Esophagus squamous epithelium (tissue), 5 donors: ENCODE measurements around the gene HSPG2. TPM values are rescaled to one million over a fixed set of nuclear protein-coding genes. Genes with fewer than 3 reads are reported as not detected.

ENCODE experiments used
- DNase-seq: peaks from one replicate; lab custom pipeline; 2025; lab: John Stamatoyannopoulos, UW
- H3K27ac ChIP-seq, 4 donors: fragments of 200-600 bp; sonication (generic); one replicate each; pipeline ENCODE4 v1.5.1; 2016 to 2019; ENCODE audit warnings: mild to moderate bottlenecking in 1 of 4
- H3K27me3 ChIP-seq, 4 donors: fragments of 200-600 bp; sonication (generic); 1 replicate in 3 of 4; 2 replicates in 1 of 4; pipeline versions ENCODE4 v1.5.1 to v1.6.0; 2017 to 2021; ENCODE audit warnings: antibody characterized with exemption in 1 of 4
- H3K36me3 ChIP-seq, 3 donors: fragments of 200-600 bp; sonication (generic); one replicate each; pipeline ENCODE4 v1.5.1; 2016 to 2019
- H3K4me1 ChIP-seq, 3 donors: fragments of 200-600 bp; sonication (generic); one replicate each; pipeline ENCODE4 v1.5.1; 2017 to 2019
- H3K4me3 ChIP-seq, 4 donors: fragments of 200-600 bp; sonication (generic); 1 replicate in 3 of 4; 2 replicates in 1 of 4; pipeline ENCODE4 v1.5.1; 2016 to 2019; ENCODE audit warnings: mild to moderate bottlenecking in 2 of 4, moderate library complexity in 1 of 4
- H3K9me3 ChIP-seq, 3 donors: fragments of 200-600 bp; sonication (generic); one replicate each; pipeline ENCODE4 v1.5.1; 2016 to 2019
- POLR2A ChIP-seq, 4 donors: fragments of 450-650 bp; IDR thresholded peaks; one replicate each; pipeline ENCODE4 v1.6.1; 2017; ENCODE audit warnings: antibody characterized with exemption in 4 of 4, mild to moderate bottlenecking in 4 of 4, moderate library complexity in 3 of 4
- WGBS, 2 donors: methylation state at CpG; one replicate each; pipeline ENCODE4 v1.1.5; 2018; 5-methylcytosine and 5-hydroxymethylcytosine counted together
- intact Hi-C: fragments of 100-400 bp; cut with DNase I; formaldehyde crosslinking; loops from one replicate; pipeline ENCODE4 v1.15.0; 2022
- total RNA-seq, 4 donors: library from RNA; depleted of rRNA; stranded (reverse); fragments of >200 nt; gene quantifications; one replicate each; pipeline ENCODE4 v1.1.0, GENCODE V29; 2016
- TF ChIP-seq, protein P1 (sequence below), 6 experiments: fragments of 450-650 bp in 4 of 6; fragments of 200-600 bp in 2 of 6; sonication (generic) in 2 of 6; IDR thresholded peaks; one replicate each; pipeline ENCODE4 v1.5.1; 2016 to 2019; ENCODE audit warnings: antibody characterized with exemption in 6 of 6, mild to moderate bottlenecking in 4 of 6, moderate library complexity in 4 of 6
- donor health status: DM: yes; HTN: yes; CAD: no.

Gene HSPG2
- total RNA-seq, 4 donors from 2014 or later: 44.9 to 107 (median 54.2) TPM

DNA sequence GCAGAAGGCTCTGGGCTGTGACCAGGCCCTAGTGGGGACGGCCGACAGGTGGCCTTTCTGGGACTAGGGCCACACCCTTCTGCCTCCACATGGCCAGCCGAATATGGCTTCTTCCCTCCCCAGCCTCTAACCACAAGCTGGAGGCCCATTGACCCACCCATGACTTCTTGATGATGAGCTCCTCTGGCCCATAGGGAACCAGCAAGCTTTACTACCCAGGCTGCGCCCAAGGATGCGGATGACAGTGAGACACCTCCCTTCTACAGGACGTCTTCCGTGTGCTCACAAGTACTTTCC, 84.0 kb downstream of the HSPG2 start:
- intact Hi-C loops: no loop called here
- Histone ChIP-seq H3K27me3 (no peaks in the 10 kb centered on the region), H3K9me3 (no peaks in the 10 kb centered on the region), H3K4me1 (no peaks in the 10 kb centered on the region), H3K4me3 (no peak overlapping the region), H3K36me3 (peaks cover 33 to 100% (median 84%) of the 10 kb centered on the region in 3 donors), H3K27ac (peak overlapping the region in 1 of 4 donors; percentile 17)
- DNase-seq: no peak
- TF ChIP-seq, protein P1, sequence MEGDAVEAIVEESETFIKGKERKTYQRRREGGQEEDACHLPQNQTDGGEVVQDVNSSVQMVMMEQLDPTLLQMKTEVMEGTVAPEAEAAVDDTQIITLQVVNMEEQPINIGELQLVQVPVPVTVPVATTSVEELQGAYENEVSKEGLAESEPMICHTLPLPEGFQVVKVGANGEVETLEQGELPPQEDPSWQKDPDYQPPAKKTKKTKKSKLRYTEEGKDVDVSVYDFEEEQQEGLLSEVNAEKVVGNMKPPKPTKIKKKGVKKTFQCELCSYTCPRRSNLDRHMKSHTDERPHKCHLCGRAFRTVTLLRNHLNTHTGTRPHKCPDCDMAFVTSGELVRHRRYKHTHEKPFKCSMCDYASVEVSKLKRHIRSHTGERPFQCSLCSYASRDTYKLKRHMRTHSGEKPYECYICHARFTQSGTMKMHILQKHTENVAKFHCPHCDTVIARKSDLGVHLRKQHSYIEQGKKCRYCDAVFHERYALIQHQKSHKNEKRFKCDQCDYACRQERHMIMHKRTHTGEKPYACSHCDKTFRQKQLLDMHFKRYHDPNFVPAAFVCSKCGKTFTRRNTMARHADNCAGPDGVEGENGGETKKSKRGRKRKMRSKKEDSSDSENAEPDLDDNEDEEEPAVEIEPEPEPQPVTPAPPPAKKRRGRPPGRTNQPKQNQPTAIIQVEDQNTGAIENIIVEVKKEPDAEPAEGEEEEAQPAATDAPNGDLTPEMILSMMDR (IDR thresholded peaks at IDR 0.05): no peak
- no peak for TF ChIP-seq POLR2A (IDR thresholded peaks at IDR 0.05)
- WGBS, 2 donors: 79 to 85% methylated on average over 4 to 6 of the region's 7 CpGs

DNA sequence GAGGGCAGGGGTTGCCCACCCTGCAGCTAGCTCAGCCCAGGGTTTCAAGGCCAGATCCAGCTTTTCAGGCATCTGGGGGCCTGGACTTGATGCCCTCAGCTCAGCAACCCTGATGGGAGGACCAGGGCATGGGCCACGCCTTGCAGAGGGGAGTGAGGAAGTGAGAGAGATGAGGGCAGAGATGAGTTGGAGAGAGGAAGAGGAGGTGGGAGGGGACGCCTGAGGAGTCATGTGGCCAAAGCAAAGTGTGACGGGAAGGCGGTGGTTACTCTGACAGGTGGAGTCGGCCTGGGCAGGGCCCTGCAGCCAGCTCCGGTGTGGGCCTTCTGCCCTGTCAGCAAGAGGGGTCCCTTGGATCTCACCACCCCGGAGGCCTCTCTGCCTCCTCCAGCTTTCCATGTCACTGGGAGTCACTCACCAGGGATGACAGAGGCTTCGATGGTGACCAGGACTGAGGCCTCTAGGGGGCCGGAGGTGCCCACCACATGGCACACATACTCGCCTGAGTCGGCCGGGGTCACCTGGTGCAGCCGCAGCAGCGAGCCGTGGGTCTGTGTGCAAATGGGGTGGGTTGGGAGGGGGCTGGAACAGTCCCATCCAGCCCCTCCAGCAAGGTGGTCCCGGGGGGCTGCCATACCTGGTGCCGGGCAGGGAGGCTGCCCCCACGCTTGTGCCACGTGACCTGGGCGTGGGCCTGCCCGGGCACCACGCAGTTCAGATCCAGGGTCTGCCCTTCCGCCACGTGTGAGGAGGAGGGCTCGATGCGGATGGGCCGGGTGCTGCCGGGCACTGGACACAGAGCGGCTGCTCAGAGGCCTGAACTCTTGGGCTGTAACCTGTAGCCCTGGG, 84.6 kb downstream of the HSPG2 start:
- no peaks in the 10 kb centered on the region for H3K9me3 ChIP-seq
- intact Hi-C loops: no loop called here
- 67 to 84% methylated on average over 7 to 8 of the region's 29 CpGs for WGBS, 2 donors
- H3K4me3 ChIP-seq: no peak overlapping the region
- H3K27ac ChIP-seq: peak overlapping the region in 2 of 4 donors; percentile 2 to 17
- no peak for DNase-seq
- H3K27me3 ChIP-seq: no peaks in the 10 kb centered on the region
- H3K36me3 ChIP-seq: peaks cover 38 to 100% (median 84%) of the 10 kb centered on the region in 3 donors
- TF ChIP-seq, protein P1 (IDR thresholded peaks at IDR 0.05): no peak
- no peak for TF ChIP-seq POLR2A (IDR thresholded peaks at IDR 0.05)
- H3K4me1 ChIP-seq: no peaks in the 10 kb centered on the region

DNA sequence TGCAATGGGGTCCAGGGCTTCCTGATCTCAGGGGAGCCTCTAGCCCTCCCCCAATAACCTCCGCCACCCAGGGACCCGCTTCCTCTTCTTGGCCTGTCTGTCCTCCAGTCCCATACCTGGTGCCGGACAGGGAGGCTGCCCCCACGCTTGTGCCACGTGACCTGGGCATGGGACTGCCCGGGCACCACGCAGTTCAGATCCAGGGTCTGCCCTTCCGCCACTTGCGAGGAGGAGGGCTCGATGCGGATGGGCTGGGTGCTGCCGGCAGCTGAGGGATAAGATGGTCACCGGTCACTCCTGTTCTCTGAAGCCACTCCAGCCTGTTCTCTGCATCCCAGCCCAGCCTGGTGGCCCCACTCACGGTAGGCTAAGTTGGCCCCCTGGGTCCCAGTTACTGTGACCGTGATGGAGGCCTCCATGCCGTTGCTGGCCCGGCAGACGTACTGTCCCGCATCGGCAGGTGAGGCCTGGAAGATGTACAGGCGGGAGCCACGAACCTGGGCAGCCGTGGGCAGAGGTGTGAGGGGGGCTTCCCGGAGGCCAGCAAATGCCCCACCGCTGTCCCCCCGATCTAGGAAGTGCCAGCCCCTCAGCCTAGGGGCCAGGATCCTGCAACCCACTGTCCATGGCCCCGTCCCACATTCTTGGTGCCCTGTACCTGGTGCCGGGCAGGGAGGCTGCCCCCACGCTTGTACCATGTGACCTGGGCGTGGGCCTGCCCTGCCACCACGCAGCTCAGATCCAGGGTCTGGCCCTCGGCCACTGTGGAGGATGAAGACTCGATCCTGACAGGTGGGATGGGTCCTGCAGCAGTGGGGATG, 85.5 kb downstream of the HSPG2 start:
- 94% methylated on average over 9 of the region's 33 CpGs; no CpG with 5 or more reads in 1 of the 2 donors for WGBS, 2 donors

DNA sequence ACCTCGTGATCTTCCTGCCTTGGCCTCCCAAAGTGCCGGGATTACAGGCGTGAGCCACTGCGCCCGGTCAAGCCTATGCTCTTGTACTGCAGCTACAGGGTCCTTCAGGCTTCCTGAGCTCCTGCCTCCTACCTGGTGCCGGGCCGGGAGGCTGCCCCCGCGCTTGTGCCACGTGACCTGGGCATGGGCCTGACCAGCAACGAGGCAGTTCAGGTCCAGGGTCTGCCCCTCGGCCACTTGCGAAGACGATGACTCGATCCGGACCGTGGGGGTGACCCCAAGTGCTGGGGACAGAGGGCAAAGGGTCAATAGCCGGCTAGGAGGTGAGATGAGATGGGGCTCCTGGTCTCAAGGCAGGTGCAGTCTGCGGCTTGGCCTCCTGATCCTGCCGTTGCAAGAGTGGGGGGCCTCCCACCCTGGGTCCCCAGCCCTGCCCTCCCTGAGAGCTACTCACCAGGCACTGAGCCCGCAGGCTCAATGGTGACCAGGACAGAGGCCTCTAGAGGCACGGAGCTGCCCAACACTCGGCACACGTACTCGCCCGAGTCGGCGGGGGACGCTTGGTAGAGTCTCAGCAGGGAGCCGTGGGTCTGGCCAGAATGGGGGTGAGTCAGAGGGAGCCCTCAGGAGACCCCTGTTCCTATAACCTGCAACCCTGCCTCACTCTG, 87.1 kb downstream of the HSPG2 start:
- Histone ChIP-seq H3K9me3 (no peaks in the 10 kb centered on the region), H3K27ac (no peak overlapping the region), H3K4me1 (no peaks in the 10 kb centered on the region), H3K36me3 (peaks cover 39 to 100% (median 83%) of the 10 kb centered on the region in 3 donors), H3K27me3 (no peaks in the 10 kb centered on the region), H3K4me3 (no peak overlapping the region)
- 100% methylated on average over 1 of the region's 30 CpGs; no CpG with 5 or more reads in 1 of the 2 donors for WGBS, 2 donors
- no peak for TF ChIP-seq POLR2A (IDR thresholded peaks at IDR 0.05)
- TF ChIP-seq, protein P1 (IDR thresholded peaks at IDR 0.05): no peak
- DNase-seq: no peak
- intact Hi-C loops: no loop called here

More for the DNA sequence above, 85.5 kb downstream of the HSPG2 start:
- H3K9me3 ChIP-seq: no peaks in the 10 kb centered on the region
- H3K27ac ChIP-seq: peak overlapping the region in 1 of 4 donors; percentile 2
- H3K4me1 ChIP-seq: no peaks in the 10 kb centered on the region
- H3K36me3 ChIP-seq: peaks cover 39 to 100% (median 84%) of the 10 kb centered on the region in 3 donors
- intact Hi-C loops: no loop called here
- no peak for DNase-seq
- no peak for TF ChIP-seq POLR2A (IDR thresholded peaks at IDR 0.05)
- TF ChIP-seq, protein P1 (IDR thresholded peaks at IDR 0.05): no peak
- H3K27me3 ChIP-seq: no peaks in the 10 kb centered on the region
- H3K4me3 ChIP-seq: no peak overlapping the region
